ENCODE measurements around the gene CAT.

CAT gene

DNA sequence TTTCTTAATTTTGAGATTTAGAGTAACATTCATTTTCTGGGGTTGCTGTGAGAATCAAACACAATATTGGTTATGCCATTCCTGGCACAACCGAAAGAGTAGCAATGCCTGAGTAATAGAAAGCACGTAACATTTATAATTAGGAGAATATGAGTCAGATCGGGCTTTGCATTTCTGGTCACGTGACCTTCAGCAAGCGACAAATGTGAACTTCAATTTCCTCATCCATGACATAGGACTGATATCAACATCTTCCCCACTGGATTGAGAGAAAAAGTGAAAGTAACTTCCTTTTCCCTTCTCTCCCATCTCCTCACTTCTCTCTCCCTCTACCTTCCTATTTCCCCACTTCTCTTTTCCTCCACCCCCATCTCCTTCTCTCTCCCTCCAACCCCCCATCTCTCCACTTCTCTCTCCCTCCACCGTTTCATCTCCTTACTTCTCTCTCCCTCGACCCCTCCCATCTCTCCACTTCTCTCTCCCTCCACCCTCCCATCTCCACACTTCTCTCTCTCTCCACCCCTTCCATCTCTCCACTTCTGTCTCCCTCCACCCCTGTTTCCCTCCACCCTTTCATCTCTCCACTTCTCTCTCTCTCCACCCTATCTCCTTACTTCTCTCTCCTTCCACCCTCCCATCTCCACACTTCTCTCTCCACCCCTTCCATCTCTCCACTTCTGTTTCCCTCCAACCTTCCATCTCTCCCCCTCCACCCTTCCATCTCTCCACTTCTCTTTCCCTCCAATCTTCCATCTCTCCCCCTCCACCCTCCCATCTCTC lies 33.5 kb upstream of the CAT start:
- peak overlapping the region; percentile 19 for H3K27ac ChIP-seq (replicated peaks)
- TF ChIP-seq POLR2AphosphoS5 (IDR thresholded peaks at IDR 0.05; ENCODE audit: low read depth) (no peak), SPI1 (IDR thresholded peaks at IDR 0.05; ENCODE audit: borderline replicate concordance, low read depth) (no peak), GABPA (IDR thresholded peaks at IDR 0.05; ENCODE audit: low read depth) (no peak), REST (IDR thresholded peaks at IDR 0.05; ENCODE audit: insufficient replicate concordance, low read depth) (no peak)
- TF ChIP-seq, protein P1, sequence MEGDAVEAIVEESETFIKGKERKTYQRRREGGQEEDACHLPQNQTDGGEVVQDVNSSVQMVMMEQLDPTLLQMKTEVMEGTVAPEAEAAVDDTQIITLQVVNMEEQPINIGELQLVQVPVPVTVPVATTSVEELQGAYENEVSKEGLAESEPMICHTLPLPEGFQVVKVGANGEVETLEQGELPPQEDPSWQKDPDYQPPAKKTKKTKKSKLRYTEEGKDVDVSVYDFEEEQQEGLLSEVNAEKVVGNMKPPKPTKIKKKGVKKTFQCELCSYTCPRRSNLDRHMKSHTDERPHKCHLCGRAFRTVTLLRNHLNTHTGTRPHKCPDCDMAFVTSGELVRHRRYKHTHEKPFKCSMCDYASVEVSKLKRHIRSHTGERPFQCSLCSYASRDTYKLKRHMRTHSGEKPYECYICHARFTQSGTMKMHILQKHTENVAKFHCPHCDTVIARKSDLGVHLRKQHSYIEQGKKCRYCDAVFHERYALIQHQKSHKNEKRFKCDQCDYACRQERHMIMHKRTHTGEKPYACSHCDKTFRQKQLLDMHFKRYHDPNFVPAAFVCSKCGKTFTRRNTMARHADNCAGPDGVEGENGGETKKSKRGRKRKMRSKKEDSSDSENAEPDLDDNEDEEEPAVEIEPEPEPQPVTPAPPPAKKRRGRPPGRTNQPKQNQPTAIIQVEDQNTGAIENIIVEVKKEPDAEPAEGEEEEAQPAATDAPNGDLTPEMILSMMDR (IDR thresholded peaks at IDR 0.05; ENCODE audit: insufficient read depth, low read length), result no peak
- peak overlapping the region; percentile 9; the same call in 1 of the 2 replicates for H3K4me3 ChIP-seq (replicated peaks; ENCODE audit: insufficient read depth, low read length)
- DNase-seq (ENCODE audit: low read depth in 1 of 2, low spot score in 1 of 2), result peak; percentile 48 to 87
- H3K27me3 ChIP-seq (ENCODE audit: insufficient read depth, poor library complexity, severe bottlenecking), result no peaks in the 10 kb centered on the region

- H3K27me3 ChIP-seq (ENCODE audit: insufficient read depth, poor library complexity, severe bottlenecking), result no peaks in the 10 kb centered on the region
- no peak for DNase-seq (ENCODE audit: low read depth in 1 of 2, low spot score in 1 of 2)
- TF ChIP-seq SPI1 (IDR thresholded peaks at IDR 0.05; ENCODE audit: borderline replicate concordance, low read depth), result no peak
- TF ChIP-seq, protein P1 (IDR thresholded peaks at IDR 0.05; ENCODE audit: insufficient read depth, low read length), result no peak
- TF ChIP-seq POLR2AphosphoS5 (IDR thresholded peaks at IDR 0.05; ENCODE audit: low read depth), result no peak
- no peak for TF ChIP-seq GABPA (IDR thresholded peaks at IDR 0.05; ENCODE audit: low read depth)
- no peak for TF ChIP-seq REST (IDR thresholded peaks at IDR 0.05; ENCODE audit: insufficient replicate concordance, low read depth)
- H3K27ac ChIP-seq (replicated peaks), result no peak overlapping the region
- no peak overlapping the region for H3K4me3 ChIP-seq (replicated peaks; ENCODE audit: insufficient read depth, low read length)
These were observed 32.3 kb upstream of the CAT start for GRCh38 chr11:34406413-34406812.

- no peak for DNase-seq (ENCODE audit: low read depth in 1 of 2, low spot score in 1 of 2)
- Histone ChIP-seq H3K27ac (replicated peaks) (no peak overlapping the region), H3K27me3 (ENCODE audit: insufficient read depth, poor library complexity, severe bottlenecking) (no peaks in the 10 kb centered on the region), H3K4me3 (replicated peaks; ENCODE audit: insufficient read depth, low read length) (no peak overlapping the region)
- TF ChIP-seq GABPA (IDR thresholded peaks at IDR 0.05; ENCODE audit: low read depth), result no peak
- no peak for TF ChIP-seq POLR2AphosphoS5 (IDR thresholded peaks at IDR 0.05; ENCODE audit: low read depth)
- TF ChIP-seq, protein P1 (IDR thresholded peaks at IDR 0.05; ENCODE audit: insufficient read depth, low read length), result no peak
- TF ChIP-seq REST (IDR thresholded peaks at IDR 0.05; ENCODE audit: insufficient replicate concordance, low read depth), result no peak
- TF ChIP-seq SPI1 (IDR thresholded peaks at IDR 0.05; ENCODE audit: borderline replicate concordance, low read depth), result no peak
These were observed 31.5 kb upstream of the CAT start for GRCh38 chr11:34407121-34407813.
